Measurements from ENCODE around the gene MACROD2.

MACROD2 gene

DNA sequence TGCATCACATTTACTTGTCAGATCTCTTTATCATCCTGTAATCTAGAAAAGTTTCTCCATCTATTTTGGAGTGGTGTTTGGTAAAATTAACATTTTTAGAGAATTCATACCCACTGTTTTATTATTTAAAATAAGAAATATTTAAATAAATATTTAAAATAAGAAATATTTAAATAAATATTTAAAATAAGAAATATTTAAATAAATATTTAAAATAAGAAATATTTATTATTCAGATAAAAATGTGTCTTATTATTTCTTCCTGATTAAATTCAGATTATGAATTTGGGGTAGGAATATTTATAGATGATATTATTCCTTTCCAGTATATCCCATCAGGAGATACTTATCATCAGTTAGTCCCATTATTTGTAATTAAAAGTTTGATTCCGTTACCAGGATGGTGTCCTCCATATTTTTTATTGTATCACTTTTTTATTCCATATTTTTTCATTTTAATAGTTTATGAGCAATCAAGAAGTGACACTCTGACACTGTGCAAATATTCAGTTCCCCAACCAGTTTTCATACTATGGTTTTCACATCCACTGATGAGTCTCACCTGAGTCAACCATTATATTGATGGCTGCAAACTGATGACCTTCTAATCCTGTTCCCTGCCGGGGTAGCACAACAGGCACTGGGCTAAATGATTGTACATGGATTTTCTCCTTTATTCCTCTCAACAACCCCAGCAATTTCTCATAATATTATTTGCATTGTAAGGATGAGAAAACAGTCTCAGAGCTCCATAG lies 1555.0 kb downstream of the MACROD2 start:
- Histone ChIP-seq H2AFZ (ENCODE audit: low read depth, low read length, severe bottlenecking) (no peak overlapping the region), H3K9me2 (replicated peaks; ENCODE audit: insufficient read depth, low read length) (no peaks in the 10 kb centered on the region), H3K27me3 (ENCODE audit: low read length) (no peaks in the 10 kb centered on the region), H3K9ac (ENCODE audit: low read length) (no peak overlapping the region), H3K4me3 (ENCODE audit: insufficient read depth, low read length, poor library complexity, severe bottlenecking) (no peak overlapping the region), H3F3A (ENCODE audit: insufficient read depth) (no peaks in the 10 kb centered on the region), H3K36me3 (ENCODE audit: low read length) (no peaks in the 10 kb centered on the region; the same call in 1 of the 2 replicates), H3K9me3 (ENCODE audit: insufficient read depth, low read length) (no peaks in the 10 kb centered on the region), H3K4me2 (ENCODE audit: low read depth, low read length, poor library complexity, severe bottlenecking) (no peak overlapping the region), H3K79me2 (ENCODE audit: insufficient read depth, low read length) (no peaks in the 10 kb centered on the region), H4K20me1 (ENCODE audit: low read depth, low read length) (no peaks in the 10 kb centered on the region), H3K27ac (ENCODE audit: low read depth, low read length) (no peak overlapping the region)
- TF ChIP-seq EZH2phosphoT487 (conservative IDR thresholded peaks at IDR 0.05; ENCODE audit: low read length): no peak
- TF ChIP-seq, protein P1, sequence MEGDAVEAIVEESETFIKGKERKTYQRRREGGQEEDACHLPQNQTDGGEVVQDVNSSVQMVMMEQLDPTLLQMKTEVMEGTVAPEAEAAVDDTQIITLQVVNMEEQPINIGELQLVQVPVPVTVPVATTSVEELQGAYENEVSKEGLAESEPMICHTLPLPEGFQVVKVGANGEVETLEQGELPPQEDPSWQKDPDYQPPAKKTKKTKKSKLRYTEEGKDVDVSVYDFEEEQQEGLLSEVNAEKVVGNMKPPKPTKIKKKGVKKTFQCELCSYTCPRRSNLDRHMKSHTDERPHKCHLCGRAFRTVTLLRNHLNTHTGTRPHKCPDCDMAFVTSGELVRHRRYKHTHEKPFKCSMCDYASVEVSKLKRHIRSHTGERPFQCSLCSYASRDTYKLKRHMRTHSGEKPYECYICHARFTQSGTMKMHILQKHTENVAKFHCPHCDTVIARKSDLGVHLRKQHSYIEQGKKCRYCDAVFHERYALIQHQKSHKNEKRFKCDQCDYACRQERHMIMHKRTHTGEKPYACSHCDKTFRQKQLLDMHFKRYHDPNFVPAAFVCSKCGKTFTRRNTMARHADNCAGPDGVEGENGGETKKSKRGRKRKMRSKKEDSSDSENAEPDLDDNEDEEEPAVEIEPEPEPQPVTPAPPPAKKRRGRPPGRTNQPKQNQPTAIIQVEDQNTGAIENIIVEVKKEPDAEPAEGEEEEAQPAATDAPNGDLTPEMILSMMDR (IDR thresholded peaks at IDR 0.05; ENCODE audit: insufficient read depth, low read length, poor library complexity, severe bottlenecking): no peak

DNA sequence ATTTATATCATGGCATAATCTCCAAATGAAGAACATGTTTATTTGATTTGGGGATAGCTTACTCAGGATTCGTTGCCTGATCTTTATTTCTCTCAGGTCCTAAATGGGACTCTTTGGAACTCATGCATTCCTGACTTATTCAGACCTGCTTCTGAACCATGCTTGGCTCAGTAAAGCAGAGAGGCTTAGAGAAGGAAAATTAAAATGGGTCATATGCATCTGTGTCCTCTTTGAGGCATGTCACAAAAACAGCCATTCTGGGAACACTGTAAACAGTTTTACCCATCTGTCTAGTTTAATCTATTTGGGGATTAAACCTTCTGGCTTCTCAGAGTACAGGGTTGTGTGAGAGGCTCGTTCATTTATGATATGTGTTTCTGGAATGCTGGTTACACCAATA lies 1560.6 kb downstream of the MACROD2 start:
- H3K9ac ChIP-seq (ENCODE audit: low read length): no peak overlapping the region
- no peaks in the 10 kb centered on the region for H3K36me3 ChIP-seq (ENCODE audit: low read length)
- H3K9me2 ChIP-seq (replicated peaks; ENCODE audit: insufficient read depth, low read length): no peaks in the 10 kb centered on the region
- H3K27me3 ChIP-seq (ENCODE audit: low read length): no peaks in the 10 kb centered on the region
- no peaks in the 10 kb centered on the region for H4K20me1 ChIP-seq (ENCODE audit: low read depth, low read length)
- no peak overlapping the region for H3K4me3 ChIP-seq (ENCODE audit: insufficient read depth, low read length, poor library complexity, severe bottlenecking)
- no peak for TF ChIP-seq EZH2phosphoT487 (conservative IDR thresholded peaks at IDR 0.05; ENCODE audit: low read length)
- TF ChIP-seq, protein P1 (IDR thresholded peaks at IDR 0.05; ENCODE audit: insufficient read depth, low read length, poor library complexity, severe bottlenecking): no peak
- no peaks in the 10 kb centered on the region for H3K79me2 ChIP-seq (ENCODE audit: insufficient read depth, low read length)
- no peak overlapping the region for H3K4me2 ChIP-seq (ENCODE audit: low read depth, low read length, poor library complexity, severe bottlenecking)
- no peaks in the 10 kb centered on the region for H3F3A ChIP-seq (ENCODE audit: insufficient read depth)
- H3K9me3 ChIP-seq (ENCODE audit: insufficient read depth, low read length): no peaks in the 10 kb centered on the region
- H2AFZ ChIP-seq (ENCODE audit: low read depth, low read length, severe bottlenecking): no peak overlapping the region
- no peak overlapping the region for H3K27ac ChIP-seq (ENCODE audit: low read depth, low read length)

DNA sequence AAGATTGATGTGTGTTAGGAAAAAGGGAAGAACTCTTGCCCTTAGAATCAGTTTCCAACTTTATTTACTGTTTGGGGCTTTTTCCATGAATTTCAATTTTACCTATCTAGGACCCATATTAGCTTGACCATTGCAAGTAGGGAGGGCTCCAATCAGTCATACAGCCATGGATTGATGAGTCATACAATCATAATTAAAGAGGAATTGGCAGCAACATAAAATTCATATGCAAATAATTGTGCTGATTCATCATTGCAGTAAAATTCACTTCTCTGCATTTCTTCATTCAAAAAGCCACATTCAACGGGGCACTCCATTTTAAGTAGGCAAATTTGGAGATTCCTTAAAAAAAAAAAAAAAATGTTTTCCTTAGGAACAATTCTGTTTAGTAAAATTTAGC lies 1561.6 kb downstream of the MACROD2 start:
- Histone ChIP-seq H3K9ac (ENCODE audit: low read length) (no peak overlapping the region), H3K9me3 (ENCODE audit: insufficient read depth, low read length) (no peaks in the 10 kb centered on the region), H3K79me2 (ENCODE audit: insufficient read depth, low read length) (no peaks in the 10 kb centered on the region), H3K4me2 (ENCODE audit: low read depth, low read length, poor library complexity, severe bottlenecking) (no peak overlapping the region), H3K4me3 (ENCODE audit: insufficient read depth, low read length, poor library complexity, severe bottlenecking) (no peak overlapping the region), H3K36me3 (ENCODE audit: low read length) (no peaks in the 10 kb centered on the region), H4K20me1 (ENCODE audit: low read depth, low read length) (no peaks in the 10 kb centered on the region), H2AFZ (ENCODE audit: low read depth, low read length, severe bottlenecking) (no peak overlapping the region), H3F3A (ENCODE audit: insufficient read depth) (no peaks in the 10 kb centered on the region), H3K9me2 (replicated peaks; ENCODE audit: insufficient read depth, low read length) (no peaks in the 10 kb centered on the region), H3K27ac (ENCODE audit: low read depth, low read length) (no peak overlapping the region), H3K27me3 (ENCODE audit: low read length) (no peaks in the 10 kb centered on the region)
- TF ChIP-seq, protein P1 (IDR thresholded peaks at IDR 0.05; ENCODE audit: insufficient read depth, low read length, poor library complexity, severe bottlenecking): no peak
- no peak for TF ChIP-seq EZH2phosphoT487 (conservative IDR thresholded peaks at IDR 0.05; ENCODE audit: low read length)
